SH-SY5Y (cell line): ENCODE results near the gene SCO2.

Source experiments
- GATA2 ChIP-seq: IDR thresholded peaks from 2 replicates; pipeline ENCODE4 v1.6.1; 2011; ENCODE audit warnings: mild to moderate bottlenecking, low read depth, low read length
- GATA3 ChIP-seq: IDR thresholded peaks from 2 replicates; pipeline ENCODE4 v1.6.1; 2011; ENCODE audit warnings: low read depth, mild to moderate bottlenecking, low read length, moderate library complexity

Gene SCO2

DNA sequence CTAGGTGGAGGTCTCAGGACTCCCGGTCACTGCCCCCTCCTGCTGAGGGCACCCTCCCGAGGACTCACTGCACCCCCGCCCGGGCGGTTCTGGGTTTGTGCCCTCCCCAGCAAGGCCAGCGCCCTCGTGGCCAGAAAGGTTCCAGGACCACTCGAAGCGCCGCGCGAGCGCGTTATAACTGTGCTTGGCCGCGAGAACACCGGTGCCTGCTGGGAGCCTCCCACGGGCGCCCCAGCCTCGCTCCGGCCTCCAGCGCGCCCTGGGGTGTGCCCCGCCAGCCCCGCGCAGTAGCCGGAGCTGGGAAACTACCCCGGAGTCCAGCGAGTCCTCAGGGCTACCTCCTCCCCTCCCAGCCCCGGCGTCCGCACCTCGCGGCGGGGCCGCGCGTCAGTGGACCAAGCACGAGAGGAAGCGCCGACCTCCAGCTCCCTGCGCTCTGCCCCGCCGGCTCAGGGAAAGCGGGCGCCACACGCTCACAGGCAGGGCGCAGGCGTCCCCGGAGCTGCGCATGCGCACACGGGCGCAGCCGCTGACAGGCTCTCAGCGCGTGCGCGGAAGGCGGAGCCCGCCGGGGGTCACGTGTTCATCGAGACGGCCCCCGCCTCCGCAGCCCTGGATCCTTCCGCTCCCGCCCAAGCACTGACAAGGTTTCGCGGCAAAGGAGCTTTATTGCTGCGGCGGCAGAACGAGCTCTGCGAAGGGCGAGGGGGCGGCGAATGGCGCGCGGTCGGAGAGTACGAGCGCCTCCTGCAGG lies at the start of gene SCO2:
Gene SCO2, minus strand, starts transcription at position 495 of the 754 bp plus-strand sequence. CDS start 1,187 bp downstream, outside the sequence.
- TF ChIP-seq GATA3 = no peak
- TF ChIP-seq GATA2 = peak; percentile 28; the same call in 1 of the 2 replicates

GRCh38 chr22:50574383-50574755 lies 49.0 kb upstream of the SCO2 start:
- TF ChIP-seq GATA2 (no peak), GATA3 (no peak)

DNA sequence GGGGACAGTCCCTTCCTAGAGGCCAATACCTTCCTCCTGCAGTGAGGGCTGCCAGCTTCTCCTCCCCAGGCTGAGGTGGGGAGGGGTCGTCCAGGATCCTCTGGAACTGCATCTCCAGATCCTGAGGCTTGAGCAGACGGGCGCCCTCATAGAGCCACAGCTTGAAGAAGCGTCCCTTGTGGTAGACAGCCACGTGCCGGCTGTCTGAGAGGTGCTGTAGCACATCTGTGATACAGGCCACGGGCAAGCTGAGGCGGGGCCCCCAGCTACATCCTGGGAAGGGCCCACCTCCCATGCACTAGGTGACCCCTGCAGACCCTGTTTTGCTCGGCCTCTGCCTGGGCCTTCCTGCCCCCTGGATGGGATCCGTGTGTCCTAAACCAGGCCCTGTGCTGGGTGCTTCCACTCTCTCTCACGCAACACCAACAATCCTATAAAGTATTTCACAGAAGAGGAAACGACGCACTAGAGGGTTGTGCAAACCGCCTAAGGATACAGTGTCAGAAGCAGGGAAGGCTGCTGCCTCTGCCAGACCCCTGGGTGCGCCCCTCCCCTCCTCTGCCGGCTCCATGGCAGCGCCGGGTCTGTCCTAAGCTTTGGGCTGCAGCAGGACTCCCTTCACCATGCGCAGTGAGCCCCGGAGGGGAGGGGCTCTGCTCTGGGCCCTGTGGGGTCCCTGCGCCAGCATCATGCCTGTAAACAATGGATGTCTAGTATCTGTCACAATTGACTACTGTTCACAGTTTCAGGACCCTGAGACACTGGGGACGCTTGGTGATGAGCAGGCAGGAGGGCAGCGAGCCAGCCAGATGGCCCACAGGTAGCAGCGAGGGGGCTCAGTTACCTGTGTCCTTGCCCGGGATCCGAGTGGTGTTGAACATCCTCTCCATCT lies 48.3 kb upstream of the SCO2 start:
- no peak for TF ChIP-seq GATA3
- no peak for TF ChIP-seq GATA2

DNA sequence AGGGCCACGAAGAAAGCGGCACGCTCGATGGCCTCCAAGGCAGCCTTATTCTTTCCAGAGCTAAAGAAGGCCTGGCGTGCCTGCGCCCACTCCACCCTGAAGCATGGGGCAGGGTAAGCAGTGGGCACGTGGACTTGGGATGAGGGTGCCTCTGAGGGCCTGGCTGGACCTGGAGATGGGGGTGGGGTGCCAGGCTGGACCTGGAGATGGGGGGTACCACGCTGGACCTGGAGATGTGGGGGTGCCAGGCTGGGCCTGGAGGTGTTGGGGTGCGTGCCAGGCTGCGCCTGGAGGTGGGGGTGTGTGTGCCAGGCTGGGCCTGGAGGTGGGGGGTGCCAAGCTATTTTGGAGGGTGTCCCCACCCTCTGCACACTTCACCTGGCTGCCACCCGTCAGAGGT lies 47.6 kb upstream of the SCO2 start:
- TF ChIP-seq GATA3 (no peak), GATA2 (no peak)

- TF ChIP-seq GATA2 (no peak), GATA3 (no peak)
Measured at GRCh38 chr22:50571264-50572175, 46.1 kb upstream of the SCO2 start.

- no peak for TF ChIP-seq GATA2
- TF ChIP-seq GATA3 = no peak
Measured at GRCh38 chr22:50570861-50571260, 45.5 kb upstream of the SCO2 start.

DNA sequence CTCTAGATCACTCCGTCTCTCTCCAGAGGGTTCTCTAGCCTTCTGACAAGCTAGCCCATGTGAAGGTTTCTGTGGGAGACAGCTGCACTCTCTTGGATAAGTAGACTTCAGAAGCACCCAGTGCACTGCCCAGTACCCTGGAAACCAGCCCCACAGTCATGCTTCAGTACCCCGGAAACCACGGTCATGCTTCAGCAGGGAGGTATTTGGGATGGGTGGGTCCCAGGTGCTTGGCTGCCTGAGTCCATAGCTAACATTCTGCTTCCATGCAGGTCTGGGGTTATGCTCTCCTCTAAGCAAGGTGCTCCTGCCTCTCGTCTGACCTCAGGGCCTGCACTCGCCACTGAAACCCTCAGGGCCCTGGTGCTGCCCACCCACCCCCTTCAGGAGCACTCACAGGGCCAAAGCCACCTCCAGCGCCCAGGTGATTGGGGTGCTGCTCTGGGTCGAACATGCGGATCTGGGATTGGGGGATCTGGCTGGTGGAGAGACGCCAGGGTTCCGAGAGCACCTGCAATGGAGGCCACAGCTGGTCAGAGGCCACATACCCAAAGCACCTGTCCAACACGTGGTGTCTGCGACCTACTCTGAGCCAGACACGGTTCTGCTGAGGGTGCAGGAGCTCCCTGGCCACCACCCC lies 44.6 kb upstream of the SCO2 start:
- no peak for TF ChIP-seq GATA2
- no peak for TF ChIP-seq GATA3

- TF ChIP-seq GATA3 (no peak), GATA2 (no peak)
Measured at GRCh38 chr22:50569041-50569459, 43.7 kb upstream of the SCO2 start.

- TF ChIP-seq GATA2 (no peak), GATA3 (no peak)
Measured at GRCh38 chr22:50568626-50569025, 43.2 kb upstream of the SCO2 start.

DNA sequence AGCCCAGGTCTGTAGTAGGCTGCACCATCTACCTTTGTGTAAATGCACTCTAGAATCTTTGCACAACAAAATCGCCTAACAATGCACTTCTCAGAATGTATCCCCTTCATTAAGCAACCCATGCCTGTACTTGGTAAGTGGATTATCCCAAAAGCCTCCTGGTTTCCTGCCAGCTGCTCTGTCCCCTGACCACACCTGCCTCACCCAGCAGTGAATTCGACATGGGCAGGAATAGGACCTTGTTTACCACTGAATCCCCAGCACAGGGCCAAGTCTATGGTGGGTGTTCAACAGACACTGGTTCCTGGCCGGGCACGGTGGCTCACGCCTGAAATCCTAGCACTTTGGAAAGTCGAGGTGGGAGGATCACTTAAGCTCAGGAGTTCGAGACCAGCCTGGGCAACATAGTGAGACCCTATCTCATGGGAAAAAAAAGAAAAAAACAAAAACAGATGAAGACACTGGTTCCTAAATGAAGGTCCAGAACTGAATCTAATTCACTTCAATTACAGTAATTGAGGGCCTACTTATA lies 42.4 kb upstream of the SCO2 start:
- no peak for TF ChIP-seq GATA3
- no peak for TF ChIP-seq GATA2

DNA sequence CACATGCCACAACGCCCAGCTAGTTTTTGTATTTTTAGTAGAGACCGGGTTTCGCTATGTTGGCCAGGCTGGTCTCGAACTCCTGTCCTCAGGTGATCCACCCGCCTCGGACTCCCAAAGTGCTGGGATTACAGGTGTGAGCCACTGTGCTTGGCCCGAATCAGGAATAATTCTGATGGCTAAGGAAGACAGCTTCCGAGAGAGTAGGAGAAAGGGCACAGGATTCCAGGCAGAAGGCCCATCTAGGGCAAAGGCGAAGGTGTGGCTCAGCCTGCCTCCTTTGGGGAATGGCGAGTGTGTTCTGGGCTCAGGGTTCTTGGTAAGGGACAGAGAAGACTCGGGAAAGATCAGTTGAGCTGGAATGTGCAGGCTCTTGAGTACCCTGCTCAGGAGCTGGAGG lies 38.9 kb upstream of the SCO2 start:
- TF ChIP-seq GATA3 (no peak), GATA2 (no peak)

DNA sequence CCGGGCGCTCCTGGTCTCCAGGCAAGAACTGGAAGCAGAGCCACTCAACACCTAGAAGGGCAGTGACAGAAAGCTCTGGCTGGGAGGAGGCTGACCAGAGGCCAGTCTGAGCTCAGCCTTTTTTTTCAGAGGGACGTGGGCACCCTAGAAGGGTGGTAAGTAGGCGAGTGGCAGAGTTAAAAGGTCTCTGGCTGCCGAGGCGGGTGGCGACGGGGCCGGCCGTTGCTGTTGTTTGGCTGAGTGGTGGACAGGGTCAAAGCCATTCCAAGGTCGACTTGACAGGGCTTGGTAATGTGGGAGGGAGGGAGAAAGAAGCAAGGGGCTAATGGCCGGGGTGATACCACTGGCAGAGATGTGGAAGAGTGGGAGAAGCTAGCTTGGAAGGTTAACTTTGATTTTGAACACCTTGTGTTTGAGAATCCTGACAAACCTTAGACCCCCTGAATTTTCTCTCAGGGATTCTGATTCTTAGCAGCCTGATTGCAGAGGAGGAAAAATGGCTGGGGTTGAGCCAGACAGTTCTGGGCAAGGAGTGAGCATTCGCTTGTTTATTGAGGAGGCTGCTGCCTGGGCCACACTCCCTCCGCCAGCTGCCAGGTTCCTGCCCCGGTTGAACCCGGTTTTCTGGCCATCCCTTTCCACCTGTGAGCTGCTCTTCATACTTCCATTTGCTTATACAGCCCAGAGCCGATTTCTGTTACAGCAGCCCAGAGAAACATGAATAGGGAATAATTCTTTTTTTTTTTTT lies 38.2 kb upstream of the SCO2 start:
- TF ChIP-seq GATA3 = no peak
- no peak for TF ChIP-seq GATA2
